CD4-positive, alpha-beta T cell (primary cell): ENCODE data around the gene TICRR. TPM values are rescaled to one million over a fixed set of nuclear protein-coding genes. Genes with fewer than 3 reads are reported as not detected.

ENCODE experiments used
- ATAC-seq: fragments of 200-7000 bp; cut with Tn5 transposase; one replicate; pipeline ENCODE4 v1.10.0; 2022; ENCODE audit warnings: mild to moderate bottlenecking; ENCODE audit not compliant: poor library complexity
- CTCF ChIA-PET: fragments of 350-600 bp; sonication (Branson Sonifier 250); formaldehyde crosslinking; loops from one replicate; lab custom pipeline; 2021; ENCODE audit warnings: antibody characterized with exemption, inconsistent platforms; lab: Charles Lee
- POLR2A ChIA-PET: fragments of 350-600 bp; sonication (Branson Sonifier 250); formaldehyde crosslinking; loops from one replicate; lab custom pipeline; 2021; ENCODE audit warnings: antibody characterized with exemption, inconsistent platforms; lab: Charles Lee
- DNase-seq, 14 experiments: peaks; one replicate each; pipeline ENCODE4 v3.0.0-alpha.2; 2013 to 2020; ENCODE audit warnings: mixed read lengths in 2 of 14
- H3K27ac ChIP-seq, 2 donors: one replicate each; pipeline versions ENCODE4 v1.5.1 to v1.7.0; 2013; ENCODE audit warnings: low read length in 2 of 2, low read depth in 1 of 2, mild to moderate bottlenecking in 1 of 2
- H3K27me3 ChIP-seq, 2 experiments: 1 replicate in 1 of 2; 2 replicates in 1 of 2; pipeline versions ENCODE4 v1.6.1 to v1.7.0; 2013; ENCODE audit warnings: low read length in 2 of 2, control low read depth in 1 of 2, mild to moderate bottlenecking in 1 of 2, moderate library complexity in 1 of 2; ENCODE audit not compliant: insufficient read depth in 2 of 2, control insufficient read depth in 1 of 2
- H3K36me3 ChIP-seq: one replicate; pipeline ENCODE4 v1.6.1; 2013; ENCODE audit warnings: low read length, control low read depth; ENCODE audit not compliant: insufficient read depth
- H3K4me1 ChIP-seq: one replicate; pipeline ENCODE4 v1.6.1; 2013; ENCODE audit warnings: low read length, control low read depth; ENCODE audit not compliant: insufficient read depth
- H3K4me3 ChIP-seq: one replicate; pipeline ENCODE4 v1.5.1; 2013; ENCODE audit warnings: mild to moderate bottlenecking, low read length, moderate library complexity
- H3K9me3 ChIP-seq, 2 experiments: 1 replicate in 1 of 2; 2 replicates in 1 of 2; pipeline versions ENCODE4 v1.6.1 to v1.7.0; 2013; ENCODE audit warnings: low read length in 2 of 2, mild to moderate bottlenecking in 2 of 2, control low read depth in 1 of 2, moderate library complexity in 1 of 2; ENCODE audit not compliant: control insufficient read depth in 1 of 2, insufficient read depth in 1 of 2
- H3K27ac Mint-ChIP-seq: one replicate; pipeline ENCODE4 v1.8.0; 2020; ENCODE audit warnings: mixed read lengths
- H3K27me3 Mint-ChIP-seq: one replicate; pipeline ENCODE4 v1.8.0; 2021; ENCODE audit warnings: mixed read lengths
- H3K36me3 Mint-ChIP-seq: one replicate; pipeline ENCODE4 v1.8.0; 2021; ENCODE audit warnings: low read depth, mixed read lengths
- H3K4me1 Mint-ChIP-seq: one replicate; pipeline ENCODE4 v1.8.0; 2021; ENCODE audit warnings: low read depth, mixed read lengths
- H3K4me3 Mint-ChIP-seq: one replicate; pipeline ENCODE4 v1.8.0; 2020; ENCODE audit warnings: mild to moderate bottlenecking, mixed read lengths
- H3K9me3 Mint-ChIP-seq: one replicate; pipeline ENCODE4 v1.8.0; 2020; ENCODE audit warnings: mixed read lengths
- intact Hi-C, 2 experiments: fragments of 100-400 bp; cut with DNase I in 1 of 2; cut with micrococcal nuclease in 1 of 2; formaldehyde crosslinking; loops; one replicate each; pipeline versions ENCODE4 v1.15.1 to v1.9.0; 2023 to 2025; cut with DNase I, micrococcal nuclease
- total RNA-seq, 174 experiments: library from RNA in 2 of 174; stranded (reverse) in 2 of 174; gene quantifications; one replicate each; pipeline ENCODE4 v1.2.3 and lab custom pipeline; 2021 to 2026
- TF ChIP-seq, protein P1 (sequence below): fragments of 200-600 bp; IDR thresholded peaks from one replicate; pipeline ENCODE4 v1.8.0; 2022; ENCODE audit warnings: antibody characterized with exemption, mild to moderate bottlenecking

TICRR gene
- total RNA-seq, 2 experiments from 2014 or later: 0.05 to 0.06 TPM

DNA sequence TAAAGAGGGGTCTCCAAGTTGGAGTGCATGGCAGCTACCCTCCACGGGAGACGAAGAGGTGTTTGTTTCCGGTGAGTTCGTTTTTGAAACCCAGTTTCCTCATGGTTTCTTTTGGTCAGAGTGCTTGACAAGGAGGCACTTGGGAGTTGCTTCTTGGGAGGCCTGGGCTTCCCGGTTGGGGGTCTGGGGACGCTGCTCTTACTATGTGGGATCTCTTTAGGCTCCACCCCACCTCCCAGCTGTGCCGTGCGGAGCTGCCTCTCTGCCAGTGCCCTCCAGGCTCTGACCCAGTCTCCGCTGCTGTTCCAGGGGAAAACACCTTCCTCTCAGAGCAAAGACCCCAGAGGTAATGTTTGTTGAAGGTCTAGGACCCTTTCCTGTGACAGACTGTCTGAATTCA is 50.4 kb downstream of the TICRR start:
- no peaks in the 10 kb centered on the region for H3K36me3 ChIP-seq
- no peak overlapping the region for H3K4me3 Mint-ChIP-seq
- ChIA-PET POLR2A (no interaction called here), CTCF (no interaction called here)
- no peaks in the 10 kb centered on the region for H3K9me3 Mint-ChIP-seq
- TF ChIP-seq, protein P1, sequence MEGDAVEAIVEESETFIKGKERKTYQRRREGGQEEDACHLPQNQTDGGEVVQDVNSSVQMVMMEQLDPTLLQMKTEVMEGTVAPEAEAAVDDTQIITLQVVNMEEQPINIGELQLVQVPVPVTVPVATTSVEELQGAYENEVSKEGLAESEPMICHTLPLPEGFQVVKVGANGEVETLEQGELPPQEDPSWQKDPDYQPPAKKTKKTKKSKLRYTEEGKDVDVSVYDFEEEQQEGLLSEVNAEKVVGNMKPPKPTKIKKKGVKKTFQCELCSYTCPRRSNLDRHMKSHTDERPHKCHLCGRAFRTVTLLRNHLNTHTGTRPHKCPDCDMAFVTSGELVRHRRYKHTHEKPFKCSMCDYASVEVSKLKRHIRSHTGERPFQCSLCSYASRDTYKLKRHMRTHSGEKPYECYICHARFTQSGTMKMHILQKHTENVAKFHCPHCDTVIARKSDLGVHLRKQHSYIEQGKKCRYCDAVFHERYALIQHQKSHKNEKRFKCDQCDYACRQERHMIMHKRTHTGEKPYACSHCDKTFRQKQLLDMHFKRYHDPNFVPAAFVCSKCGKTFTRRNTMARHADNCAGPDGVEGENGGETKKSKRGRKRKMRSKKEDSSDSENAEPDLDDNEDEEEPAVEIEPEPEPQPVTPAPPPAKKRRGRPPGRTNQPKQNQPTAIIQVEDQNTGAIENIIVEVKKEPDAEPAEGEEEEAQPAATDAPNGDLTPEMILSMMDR: no peak
- intact Hi-C loops: no loop called here
- H3K27ac Mint-ChIP-seq: no peak overlapping the region
- ATAC-seq (no peak), DNase-seq (no peak)
- H3K27me3 Mint-ChIP-seq: no peaks in the 10 kb centered on the region
- no peaks in the 10 kb centered on the region for H3K9me3 ChIP-seq
- no peak overlapping the region for H3K27ac ChIP-seq
- H3K4me1 ChIP-seq: no peaks in the 10 kb centered on the region
- H3K4me1 Mint-ChIP-seq: no peaks in the 10 kb centered on the region
- no peaks in the 10 kb centered on the region for H3K27me3 ChIP-seq
- no peaks in the 10 kb centered on the region for H3K36me3 Mint-ChIP-seq
- no peak overlapping the region for H3K4me3 ChIP-seq

DNA sequence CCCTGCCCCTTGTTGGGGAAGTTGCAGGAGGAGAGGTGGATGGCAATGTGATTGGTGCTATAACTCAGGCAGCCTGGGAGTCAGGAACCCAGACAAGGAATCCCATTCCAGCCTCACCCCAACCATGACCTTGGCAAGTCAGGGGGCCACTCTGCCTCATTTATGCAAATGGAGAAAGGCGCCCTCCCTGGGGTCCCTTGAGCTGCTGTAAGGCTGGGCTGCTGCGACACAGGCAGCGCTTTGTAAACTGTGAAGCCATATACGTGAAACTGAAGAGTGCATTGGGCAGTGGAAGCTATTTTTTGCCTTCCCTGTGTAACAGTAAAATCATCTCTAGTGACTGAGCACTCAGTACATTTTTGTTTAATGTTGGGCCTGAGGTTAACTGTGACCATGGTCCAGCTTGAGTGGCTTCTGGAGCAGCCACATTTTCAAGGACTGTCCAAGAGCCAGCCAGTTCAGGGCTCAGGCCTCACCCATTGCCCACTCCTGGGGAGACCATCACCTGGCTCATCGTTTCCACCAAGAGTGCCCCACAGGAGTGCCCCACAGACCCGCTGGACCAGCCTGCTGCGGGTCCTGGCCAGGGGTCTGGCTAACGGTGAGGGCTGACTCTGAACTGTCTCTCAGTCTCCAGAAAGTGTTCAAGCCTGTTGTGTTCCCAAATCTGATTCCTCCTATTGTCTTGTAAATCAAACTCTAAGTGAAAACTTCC is 52.1 kb downstream of the TICRR start:
- DNase-seq: no peak
- H3K27me3 ChIP-seq: no peaks in the 10 kb centered on the region
- ATAC-seq: no peak
- H3K27ac Mint-ChIP-seq: no peak overlapping the region
- H3K36me3 ChIP-seq: no peaks in the 10 kb centered on the region
- POLR2A ChIA-PET: no interaction called here
- H3K4me3 Mint-ChIP-seq: no peak overlapping the region
- no peaks in the 10 kb centered on the region for H3K4me1 ChIP-seq
- no peaks in the 10 kb centered on the region for H3K9me3 Mint-ChIP-seq
- no peaks in the 10 kb centered on the region for H3K9me3 ChIP-seq
- TF ChIP-seq, protein P1: no peak
- no peaks in the 10 kb centered on the region for H3K36me3 Mint-ChIP-seq
- H3K4me3 ChIP-seq: no peak overlapping the region
- no peaks in the 10 kb centered on the region for H3K4me1 Mint-ChIP-seq
- CTCF ChIA-PET: no interaction called here
- H3K27ac ChIP-seq: no peak overlapping the region
- no peaks in the 10 kb centered on the region for H3K27me3 Mint-ChIP-seq
- intact Hi-C loops: no loop called here

DNA sequence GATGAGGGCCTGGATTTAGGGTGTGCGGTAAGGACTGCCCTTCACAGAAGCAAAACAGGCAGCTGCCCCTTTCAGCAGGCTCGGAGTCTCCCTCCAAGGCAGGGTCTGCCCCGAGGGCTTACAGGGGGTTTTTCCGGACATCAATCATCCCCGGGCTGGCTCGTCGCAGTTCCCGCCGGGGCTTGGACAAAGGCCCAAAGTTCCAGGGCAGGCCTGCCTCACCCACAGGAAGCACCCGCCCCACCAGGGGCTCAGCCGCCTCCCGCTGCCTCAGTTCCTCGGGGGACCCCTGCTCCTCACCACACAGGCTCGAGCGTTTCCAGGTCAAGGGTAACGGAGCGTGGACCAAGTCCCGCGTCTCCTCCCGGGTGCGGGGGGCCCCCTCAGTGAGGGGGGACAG is 53.0 kb downstream of the TICRR start:
- DNase-seq (no peak), ATAC-seq (no peak)
- Histone ChIP-seq H3K27ac (no peak overlapping the region), H3K9me3 (peaks cover 0 to 7% of the 10 kb centered on the region in 2 experiments), H3K36me3 (no peaks in the 10 kb centered on the region), H3K27me3 (no peaks in the 10 kb centered on the region), H3K4me3 (no peak overlapping the region), H3K4me1 (no peaks in the 10 kb centered on the region)
- ChIA-PET CTCF (no interaction called here), POLR2A (no interaction called here)
- Mint-ChIP-seq H3K4me3 (no peak overlapping the region), H3K9me3 (no peaks in the 10 kb centered on the region), H3K4me1 (no peaks in the 10 kb centered on the region), H3K27me3 (no peaks in the 10 kb centered on the region), H3K36me3 (no peaks in the 10 kb centered on the region), H3K27ac (no peak overlapping the region)
- intact Hi-C loops: no loop called here
- TF ChIP-seq, protein P1: no peak
